Measurements from ENCODE around the gene CCDC187.

GRCh38 chr9:136268735-136269134 is 35.2 kb downstream of the CCDC187 start:
- TF ChIP-seq EZH2 (IDR thresholded peaks at IDR 0.05; ENCODE audit: borderline replicate concordance, low read depth, low read length, severe bottlenecking): no peak
- TF ChIP-seq, protein P1, sequence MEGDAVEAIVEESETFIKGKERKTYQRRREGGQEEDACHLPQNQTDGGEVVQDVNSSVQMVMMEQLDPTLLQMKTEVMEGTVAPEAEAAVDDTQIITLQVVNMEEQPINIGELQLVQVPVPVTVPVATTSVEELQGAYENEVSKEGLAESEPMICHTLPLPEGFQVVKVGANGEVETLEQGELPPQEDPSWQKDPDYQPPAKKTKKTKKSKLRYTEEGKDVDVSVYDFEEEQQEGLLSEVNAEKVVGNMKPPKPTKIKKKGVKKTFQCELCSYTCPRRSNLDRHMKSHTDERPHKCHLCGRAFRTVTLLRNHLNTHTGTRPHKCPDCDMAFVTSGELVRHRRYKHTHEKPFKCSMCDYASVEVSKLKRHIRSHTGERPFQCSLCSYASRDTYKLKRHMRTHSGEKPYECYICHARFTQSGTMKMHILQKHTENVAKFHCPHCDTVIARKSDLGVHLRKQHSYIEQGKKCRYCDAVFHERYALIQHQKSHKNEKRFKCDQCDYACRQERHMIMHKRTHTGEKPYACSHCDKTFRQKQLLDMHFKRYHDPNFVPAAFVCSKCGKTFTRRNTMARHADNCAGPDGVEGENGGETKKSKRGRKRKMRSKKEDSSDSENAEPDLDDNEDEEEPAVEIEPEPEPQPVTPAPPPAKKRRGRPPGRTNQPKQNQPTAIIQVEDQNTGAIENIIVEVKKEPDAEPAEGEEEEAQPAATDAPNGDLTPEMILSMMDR (IDR thresholded peaks at IDR 0.05; ENCODE audit: borderline replicate concordance, extremely low read depth, low read length, poor library complexity, severe bottlenecking): no peak
